HepG2 (cell line): Measurements from ENCODE around the gene SPTA1. TPM values are rescaled to one million over a fixed set of nuclear protein-coding genes. Genes with fewer than 3 reads are reported as not detected.

Source experiments
- ATAC-seq: fragments of 200-7000 bp; cut with Tn5 transposase; 3 replicates; pipeline ENCODE4 v1.9.1; 2020; ENCODE audit warnings: mild to moderate bottlenecking, moderate library complexity
- BruUV-seq: library from RNA; stranded (reverse); fragments of 400-500 nt; replicated peaks from 2 replicates; lab custom pipeline; 2021; lab: Mats Ljungman, UMichigan
- CTCF ChIA-PET: fragments of 300-600 bp; formaldehyde crosslinking; extraction: SDS; loops from one replicate; lab custom pipeline; 2021; ENCODE audit warnings: low total read pairs, inconsistent platforms, low intra/inter-chr PET ratio; lab: Yijun Ruan, JAX
- POLR2A ChIA-PET: fragments of 350-600 bp; sonication (Branson Sonifier 250); formaldehyde crosslinking; loops from one replicate; lab custom pipeline; 2020; ENCODE audit warnings: antibody characterized with exemption, inconsistent platforms; lab: Yijun Ruan, JAX
- DNase-seq: peaks from one replicate; pipeline ENCODE4 v3.0.0-alpha.2; 2015; ENCODE audit warnings: low spot score
- FAIRE-seq: peaks from 3 replicates; lab custom pipeline; 2011; peaks lifted over from hg19 to GRCh38; lab: Jason Lieb, UNC
- H2AFZ ChIP-seq: one replicate; pipeline ENCODE4 v1.6.1; 2011; ENCODE audit warnings: low read length, inconsistent platforms
- H3K27ac ChIP-seq: fragments of 300-600 bp; 3 replicates; pipeline ENCODE4 v1.8.0; 2011; ENCODE audit warnings: mixed run types, mild to moderate bottlenecking, mixed read lengths, low read length, inconsistent platforms; ENCODE audit not compliant: insufficient read depth; ENCODE audit errors: extremely low read length
- H3K27me3 ChIP-seq, 2 experiments: fragments of 200-600 bp in 1 of 2; 2 replicates in 1 of 2; 3 replicates in 1 of 2; pipeline versions ENCODE4 v1.6.0 to v1.8.0; 2011; ENCODE audit warnings: low read length in 2 of 2, mild to moderate bottlenecking in 2 of 2, moderate library complexity in 2 of 2, inconsistent platforms in 1 of 2; ENCODE audit not compliant: insufficient read depth in 2 of 2, control insufficient read depth in 1 of 2
- H3K36me3 ChIP-seq, 2 experiments: fragments of 200-600 bp in 1 of 2; replicated peaks in 1 of 2; 2 replicates in 1 of 2; 3 replicates in 1 of 2; pipeline versions ENCODE4 v1.5.1 to v1.8.0; 2011; ENCODE audit warnings: low read length in 2 of 2, inconsistent platforms in 1 of 2; ENCODE audit not compliant: insufficient read depth in 2 of 2, control insufficient read depth in 1 of 2
- H3K4me1 ChIP-seq: 2 replicates; pipeline ENCODE4 v1.5.1; 2012; ENCODE audit warnings: low read length, inconsistent platforms; ENCODE audit not compliant: insufficient read depth
- H3K4me2 ChIP-seq: 2 replicates; pipeline ENCODE4 v1.6.0; 2011; ENCODE audit warnings: low read depth, low read length, inconsistent platforms
- H3K4me3 ChIP-seq, 3 experiments: fragments of 200-600 bp in 1 of 3; sonication (generic), shearing (Covaris generic) in 1 of 3; replicated peaks in 1 of 3; 2 replicates each; pipeline ENCODE4 v1.5.1; 2011 to 2016; ENCODE audit warnings: low read length in 3 of 3, inconsistent platforms in 2 of 3, low read depth in 2 of 3, mild to moderate bottlenecking in 2 of 3, control low read depth in 1 of 3, mixed read lengths in 1 of 3; ENCODE audit not compliant: insufficient read depth in 1 of 3
- H3K79me2 ChIP-seq: one replicate; pipeline ENCODE4 v1.6.1; 2011; ENCODE audit warnings: low read length, inconsistent platforms; ENCODE audit not compliant: insufficient read depth
- H3K9ac ChIP-seq: 2 replicates; pipeline ENCODE4 v1.6.0; 2011; ENCODE audit warnings: mild to moderate bottlenecking, low read depth, low read length, inconsistent platforms; ENCODE audit not compliant: insufficient read depth
- H3K9me3 ChIP-seq: 2 replicates; pipeline ENCODE4 v1.5.1; 2012; ENCODE audit warnings: mild to moderate bottlenecking, low read length
- H4K20me1 ChIP-seq: 2 replicates; pipeline ENCODE4 v1.6.0; 2011; ENCODE audit warnings: inconsistent platforms, mild to moderate bottlenecking, low read length, moderate library complexity; ENCODE audit not compliant: insufficient read depth
- ARHGAP35 ChIP-seq: sonication (generic); formaldehyde crosslinking; IDR thresholded peaks from 2 replicates; pipeline ENCODE4 v1.9.0; 2022; ENCODE audit warnings: mild to moderate bottlenecking, inconsistent platforms, moderate library complexity, missing genetic modification reagents, borderline replicate concordance
- ATRX ChIP-seq: sonication (generic); formaldehyde crosslinking; IDR thresholded peaks from 2 replicates; pipeline ENCODE4 v1.4.0; 2020; ENCODE audit warnings: missing genetic modification reagents, borderline replicate concordance
- BCL3 ChIP-seq: sonication (generic); formaldehyde crosslinking; IDR thresholded peaks from 2 replicates; pipeline ENCODE4 v1.5.1; 2020; ENCODE audit warnings: mild to moderate bottlenecking, missing genetic modification reagents, moderate library complexity
- GABPB1 ChIP-seq: IDR thresholded peaks from 2 replicates; pipeline ENCODE4 v1.6.1; 2016; ENCODE audit warnings: mild to moderate bottlenecking, missing genetic modification reagents, moderate library complexity, missing compliant biosample characterization
- KLF11 ChIP-seq: IDR thresholded peaks from 2 replicates; pipeline ENCODE4 v1.6.1; 2016; ENCODE audit warnings: missing compliant biosample characterization
- SALL2 ChIP-seq: sonication (generic); formaldehyde crosslinking; IDR thresholded peaks from 2 replicates; pipeline ENCODE4 v1.8.1; 2023; ENCODE audit warnings: mild to moderate bottlenecking, missing genetic modification reagents, inconsistent platforms
- SKI ChIP-seq: fragments of 450-650 bp; IDR thresholded peaks from one replicate; pipeline ENCODE4 v1.6.1; 2018; ENCODE audit warnings: mild to moderate bottlenecking; ENCODE audit not compliant: partially characterized antibody
- SSRP1 ChIP-seq: IDR thresholded peaks from 2 replicates; pipeline ENCODE4 v1.6.1; 2016; ENCODE audit warnings: control low read depth
- ZNF274 ChIP-seq: sonication (generic); formaldehyde crosslinking; IDR thresholded peaks from 2 replicates; pipeline ENCODE4 v1.5.1; 2020; ENCODE audit warnings: mild to moderate bottlenecking, missing genetic modification reagents
- ZNF34 ChIP-seq: sonication (generic); formaldehyde crosslinking; IDR thresholded peaks from 2 replicates; pipeline ENCODE4 v1.4.0; 2020; ENCODE audit warnings: mild to moderate bottlenecking, missing genetic modification reagents, borderline replicate concordance
- ZNF615 ChIP-seq: sonication (generic); formaldehyde crosslinking; IDR thresholded peaks from 2 replicates; pipeline ENCODE4 v1.5.0; 2020; ENCODE audit warnings: mild to moderate bottlenecking, missing genetic modification reagents, borderline replicate concordance
- ZNF619 ChIP-seq: sonication (generic); formaldehyde crosslinking; IDR thresholded peaks from 2 replicates; pipeline ENCODE4 v1.4.0; 2020; ENCODE audit warnings: mild to moderate bottlenecking, missing genetic modification reagents
- WGBS: methylation state at CpG from one replicate; pipeline ENCODE4 v1.1.6; 2017; ENCODE audit warnings: low lambda C conversion rate; 5-methylcytosine and 5-hydroxymethylcytosine counted together
- in situ Hi-C: cut with HindIII; loops from 2 replicates; pipeline ENCODE4 v1.10.0; 2017; ENCODE audit warnings: low pct_unique_long_range_greater_than_20kb; ENCODE audit not compliant: extremely low pct_ligation_motif_present
- intact Hi-C: fragments of 100-400 bp; cut with micrococcal nuclease; formaldehyde crosslinking; loops from one replicate; pipeline ENCODE4 v1.10.0; 2022; ENCODE audit not compliant: unreplicated experiment
- polyA plus RNA-seq, 8 experiments: library from polyadenylated mRNA; depleted of rRNA in 3 of 8; stranded (reverse) in 7 of 8; unstranded in 1 of 8; fragments of >200 nt; fragmentation: Illumina TruSeq in 4 of 8; extraction: Trizol in 4 of 8; gene quantifications; 2 replicates each; pipeline versions ENCODE4 v1.2.1 to v1.2.3, GENCODE V29; 2011 to 2016; ENCODE audit warnings: low read depth in 4 of 8, missing spikeins in 1 of 8, mixed read lengths in 1 of 8; ENCODE audit not compliant: insufficient read depth in 1 of 8
- total RNA-seq, 5 experiments: library from RNA; depleted of rRNA; stranded (reverse); fragments of >200 nt; fragmentation: Illumina TruSeq; extraction: Trizol; gene quantifications; 2 replicates each; pipeline ENCODE4 v1.2.3, GENCODE V29; 2016; ENCODE audit warnings: low read depth in 1 of 5

SPTA1 gene
- total and polyA plus RNA-seq, 2 of the 13 experiments (the other 11 are each of a cell fraction or from before 2014, with no cell fraction given): not detected

DNA sequence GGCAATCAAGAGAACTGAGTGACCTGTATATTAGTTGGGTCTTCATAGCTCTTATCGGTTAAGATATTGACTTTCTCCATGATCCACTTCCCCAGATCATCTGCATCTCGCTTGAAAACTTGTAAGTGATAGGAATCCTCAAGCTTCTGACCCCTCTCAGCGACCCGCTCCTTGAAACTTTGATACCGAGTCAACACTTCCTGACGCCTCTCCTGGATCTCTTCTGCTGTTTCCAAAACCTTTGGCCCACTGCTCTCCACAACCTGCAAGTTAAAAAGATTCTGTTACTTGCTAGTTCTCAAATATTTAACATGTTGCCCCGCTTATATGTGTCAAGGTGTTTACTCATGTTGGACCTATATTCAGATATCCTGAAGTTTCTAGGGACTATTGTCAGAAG lies 1.4 kb downstream of the SPTA1 start (continued):
- no peak for TF ChIP-seq ZNF274
- no peak for TF ChIP-seq ARHGAP35 (CRISPR knock-in tag)
- TF ChIP-seq SALL2 (CRISPR knock-in tag): no peak
- TF ChIP-seq ZNF619 (CRISPR knock-in tag): no peak
- no peak for TF ChIP-seq KLF11
- TF ChIP-seq ATRX (CRISPR knock-in tag): no peak
- no peak for TF ChIP-seq BCL3 (CRISPR knock-in tag)

DNA sequence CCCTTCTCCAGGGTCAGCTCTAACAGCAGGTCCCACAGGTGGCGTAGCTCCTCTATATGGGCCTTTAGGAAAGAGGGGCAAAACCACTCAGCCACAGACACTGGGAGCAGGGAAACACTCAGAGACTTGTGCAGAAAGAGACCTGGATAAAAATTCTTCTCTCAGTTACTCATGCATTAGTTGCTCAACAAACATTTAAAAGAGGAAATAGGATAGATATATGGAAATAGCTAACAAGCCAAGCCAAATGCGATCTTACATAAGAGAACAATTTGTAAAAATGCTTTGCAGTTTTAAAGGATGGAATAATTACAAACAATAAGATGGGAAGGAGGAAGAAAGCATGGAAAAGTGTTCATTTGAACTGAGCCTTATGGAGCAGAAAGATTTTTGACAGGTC lies 4.9 kb downstream of the SPTA1 start:
- ATAC-seq: no peak
- Histone ChIP-seq H3K36me3 (no peaks in the 10 kb centered on the region), H3K4me2 (no peak overlapping the region), H3K4me3 (no peak overlapping the region), H3K9me3 (peaks cover 19% of the 10 kb centered on the region), H3K9ac (no peak overlapping the region), H3K79me2 (no peaks in the 10 kb centered on the region), H3K4me1 (no peaks in the 10 kb centered on the region), H2AFZ (no peak overlapping the region), H3K27me3 (no peaks in the 10 kb centered on the region; a peak in 1 of 5 replicates), H3K27ac (no peak overlapping the region), H4K20me1 (no peaks in the 10 kb centered on the region)
- DNase-seq: no peak
- in situ Hi-C loops (no loop called here), intact Hi-C loops (no loop called here)
- no peak for FAIRE-seq
- 0% methylated on average over 2 of the region's 2 CpGs for whole genome bisulfite sequencing
- no peak for TF ChIP-seq GABPB1 (CRISPR knock-in tag)
- no peak for TF ChIP-seq ZNF615 (CRISPR knock-in tag)
- TF ChIP-seq SKI: no peak
- no peak for TF ChIP-seq SSRP1 (CRISPR knock-in tag)
- TF ChIP-seq ZNF34 (CRISPR knock-in tag): no peak
- CTCF ChIA-PET: no interaction called here
- POLR2A ChIA-PET: no interaction called here
- BruUV-seq: no TSS peak
